Cardiac fibroblast (primary cell): ENCODE results near the gene ZNF160.
A peak's percentile ranks its signal among the peaks of the same experiment; 100 is the strongest.

Experiments used
- DNase-seq, 2 donors: peaks; one replicate each; pipeline versions ENCODE4 v3.0.0 to v3.0.0-alpha.2; 2010; ENCODE audit warnings: low read depth in 2 of 2
- H3K4me3 ChIP-seq, 2 donors: replicated peaks in 1 of 2; 1 replicate in 1 of 2; 2 replicates in 1 of 2; pipeline ENCODE4 v1.5.1; 2011; ENCODE audit warnings: low read depth in 2 of 2, low read length in 2 of 2, mild to moderate bottlenecking in 2 of 2, moderate library complexity in 1 of 2
- TF ChIP-seq, protein P1 (sequence below): IDR thresholded peaks from one replicate; pipeline ENCODE4 v1.5.1; 2011; ENCODE audit warnings: low read depth, mild to moderate bottlenecking, low read length, inconsistent platforms

The ZNF160 gene

DNA sequence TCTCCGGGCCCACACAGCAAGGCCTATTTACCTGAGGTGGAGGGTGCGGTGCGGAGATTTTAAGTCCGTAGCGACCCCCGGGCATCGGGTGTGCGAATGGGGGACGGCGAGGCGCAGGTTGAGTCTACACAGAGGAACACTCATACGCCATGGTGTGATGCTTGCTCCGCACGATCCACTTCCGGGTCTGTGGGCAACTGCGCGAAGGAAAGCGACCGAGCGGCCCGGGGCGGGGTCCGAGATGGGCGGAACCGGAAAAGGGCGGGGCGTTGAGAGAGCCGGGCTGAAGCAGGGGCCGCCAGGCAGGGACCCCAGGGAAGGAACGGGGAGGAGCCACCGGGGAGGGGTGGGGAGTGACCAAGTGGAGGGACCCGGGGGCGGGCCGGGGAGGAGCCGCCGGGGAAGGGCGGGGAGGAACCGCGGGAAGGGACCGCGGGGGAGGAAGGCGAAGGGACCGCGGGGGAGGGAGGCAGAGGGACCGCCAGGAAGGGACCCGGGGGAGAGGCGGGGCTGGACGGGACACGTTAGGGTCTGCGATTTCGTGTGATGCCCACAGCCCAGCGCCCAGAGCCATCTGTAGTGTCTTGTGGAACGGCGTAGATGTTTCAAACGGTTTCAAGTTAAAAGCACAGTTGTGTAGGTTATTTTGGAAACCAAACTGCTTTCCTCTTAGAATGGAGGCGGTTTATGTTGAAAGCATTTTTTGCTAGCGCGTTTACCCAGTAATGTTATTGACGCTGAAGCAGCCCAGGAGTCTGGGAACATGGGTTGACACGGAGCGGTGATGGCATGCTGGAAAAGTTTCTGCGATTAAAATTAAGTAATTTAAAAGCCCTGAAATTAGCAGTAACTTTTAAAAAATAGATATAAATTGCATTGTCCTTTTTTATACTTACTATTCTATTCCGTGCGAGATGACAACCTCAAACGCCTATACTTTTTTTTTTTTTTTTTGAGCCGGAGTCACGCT is at the start of gene ZNF160:
ZNF160 (minus strand) TSS at position 189 of the 970 bp plus-strand sequence. CDS start 17,146 bp downstream, outside the sequence.
- peak; percentile 96 to 98 for DNase-seq
- TF ChIP-seq, protein P1, sequence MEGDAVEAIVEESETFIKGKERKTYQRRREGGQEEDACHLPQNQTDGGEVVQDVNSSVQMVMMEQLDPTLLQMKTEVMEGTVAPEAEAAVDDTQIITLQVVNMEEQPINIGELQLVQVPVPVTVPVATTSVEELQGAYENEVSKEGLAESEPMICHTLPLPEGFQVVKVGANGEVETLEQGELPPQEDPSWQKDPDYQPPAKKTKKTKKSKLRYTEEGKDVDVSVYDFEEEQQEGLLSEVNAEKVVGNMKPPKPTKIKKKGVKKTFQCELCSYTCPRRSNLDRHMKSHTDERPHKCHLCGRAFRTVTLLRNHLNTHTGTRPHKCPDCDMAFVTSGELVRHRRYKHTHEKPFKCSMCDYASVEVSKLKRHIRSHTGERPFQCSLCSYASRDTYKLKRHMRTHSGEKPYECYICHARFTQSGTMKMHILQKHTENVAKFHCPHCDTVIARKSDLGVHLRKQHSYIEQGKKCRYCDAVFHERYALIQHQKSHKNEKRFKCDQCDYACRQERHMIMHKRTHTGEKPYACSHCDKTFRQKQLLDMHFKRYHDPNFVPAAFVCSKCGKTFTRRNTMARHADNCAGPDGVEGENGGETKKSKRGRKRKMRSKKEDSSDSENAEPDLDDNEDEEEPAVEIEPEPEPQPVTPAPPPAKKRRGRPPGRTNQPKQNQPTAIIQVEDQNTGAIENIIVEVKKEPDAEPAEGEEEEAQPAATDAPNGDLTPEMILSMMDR: no peak
- peak within 1 kb of the TSS; percentile 86 to 88 for H3K4me3 ChIP-seq

- TF ChIP-seq, protein P1: no peak
- no peak for DNase-seq
- H3K4me3 ChIP-seq: no peak overlapping the region
These were observed 44.4 kb upstream of the ZNF160 start for GRCh38 chr19:53147645-53148044.

DNA sequence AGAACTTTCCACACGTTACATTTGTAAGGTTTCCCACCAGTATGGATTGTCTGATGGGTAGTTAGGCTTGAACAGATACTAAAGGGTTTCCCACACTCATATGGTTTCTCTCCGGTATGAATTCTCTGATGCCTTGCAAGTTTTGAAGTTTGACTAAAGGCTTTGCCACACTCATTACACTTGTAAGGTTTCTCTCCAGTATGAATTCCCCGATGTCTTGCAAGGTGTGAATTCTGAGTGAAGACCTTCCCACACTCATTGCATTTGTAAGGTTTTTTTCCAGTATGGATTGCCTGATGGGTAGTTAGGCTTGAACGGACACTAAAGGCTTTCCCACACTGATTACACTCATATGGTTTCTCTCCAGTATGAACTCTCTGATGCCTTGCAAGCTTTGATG is 37.1 kb upstream of the ZNF160 start:
- TF ChIP-seq, protein P1: no peak
- H3K4me3 ChIP-seq: no peak overlapping the region
- no peak for DNase-seq

DNA sequence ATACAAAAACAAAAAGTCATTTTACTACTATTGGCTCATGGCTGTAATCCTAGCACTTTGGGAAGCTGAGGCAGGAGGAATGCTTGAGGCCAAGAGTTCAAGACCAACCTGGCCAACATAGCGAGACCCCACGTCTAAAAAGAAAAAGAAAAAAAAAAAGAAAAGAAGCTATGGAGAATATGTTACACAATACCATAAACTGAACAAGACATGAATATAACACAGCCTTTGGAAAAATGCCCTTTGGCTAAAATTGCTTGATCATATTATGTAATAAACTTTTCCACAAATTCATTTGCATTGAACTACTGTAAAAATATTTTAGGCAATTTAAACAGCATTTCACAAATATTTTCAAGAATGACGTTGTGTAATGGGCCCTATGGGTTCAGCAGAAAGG is 33.2 kb upstream of the ZNF160 start:
- TF ChIP-seq, protein P1: no peak
- DNase-seq: no peak
- H3K4me3 ChIP-seq: no peak overlapping the region

- peak; percentile 65 to 76 for DNase-seq
- H3K4me3 ChIP-seq: peak within 1 kb of the TSS; percentile 46 to 55
- TF ChIP-seq, protein P1: no peak
These were observed 29.1 kb upstream of the ZNF160 start, which contains the start of gene ZNF415 for GRCh38 chr19:53132141-53132991. Gene ZNF415, minus strand, starts transcription at chr19:53132910. Its CDS starts 10,234 bp downstream, at chr19:53122676.

DNA sequence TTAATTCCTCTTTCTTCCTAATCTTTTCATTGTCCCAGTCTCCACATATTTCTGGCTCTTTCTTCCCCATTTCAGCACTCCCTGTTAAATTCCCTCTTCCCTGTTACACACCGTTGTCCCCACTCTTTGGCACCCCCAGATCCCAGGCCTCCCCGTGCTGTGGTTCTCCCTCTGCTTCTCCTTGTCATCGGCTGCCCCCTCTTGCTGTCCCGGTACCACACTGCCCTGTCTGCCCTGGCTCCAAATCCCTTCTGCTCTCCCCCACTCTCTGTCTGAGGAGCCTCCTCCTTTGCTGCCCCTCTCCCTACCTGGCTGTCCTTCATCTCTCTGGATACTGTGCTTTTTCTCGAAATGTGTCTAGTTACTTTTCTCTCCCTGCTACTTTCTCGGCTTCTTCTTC is 28.5 kb upstream of the ZNF160 start:
- TF ChIP-seq, protein P1: no peak
- no peak overlapping the region for H3K4me3 ChIP-seq
- no peak for DNase-seq
